GM19099 (cell line): ENCODE measurements around the gene C1GALT1C1L.

Experiments
- POLR2A ChIP-seq: IDR thresholded peaks from 3 replicates; pipeline ENCODE4 v1.6.1; 2011; ENCODE audit warnings: low read depth; ENCODE audit not compliant: insufficient read length; ENCODE audit errors: extremely low read depth

The C1GALT1C1L gene

GRCh38 chr2:43676322-43677050, at the start of gene C1GALT1C1L:
Gene C1GALT1C1L, minus strand, starts transcription at chr2:43676429. Its CDS starts 107 bp downstream, at chr2:43676322.
- no peak for TF ChIP-seq POLR2A

GRCh38 chr2:43725711-43726246, 49.5 kb upstream of the C1GALT1C1L start:
- no peak for TF ChIP-seq POLR2A

GRCh38 chr2:43724728-43725526, 48.7 kb upstream of the C1GALT1C1L start:
- no peak for TF ChIP-seq POLR2A

GRCh38 chr2:43718530-43719124, 42.4 kb upstream of the C1GALT1C1L start:
- TF ChIP-seq POLR2A: no peak

DNA sequence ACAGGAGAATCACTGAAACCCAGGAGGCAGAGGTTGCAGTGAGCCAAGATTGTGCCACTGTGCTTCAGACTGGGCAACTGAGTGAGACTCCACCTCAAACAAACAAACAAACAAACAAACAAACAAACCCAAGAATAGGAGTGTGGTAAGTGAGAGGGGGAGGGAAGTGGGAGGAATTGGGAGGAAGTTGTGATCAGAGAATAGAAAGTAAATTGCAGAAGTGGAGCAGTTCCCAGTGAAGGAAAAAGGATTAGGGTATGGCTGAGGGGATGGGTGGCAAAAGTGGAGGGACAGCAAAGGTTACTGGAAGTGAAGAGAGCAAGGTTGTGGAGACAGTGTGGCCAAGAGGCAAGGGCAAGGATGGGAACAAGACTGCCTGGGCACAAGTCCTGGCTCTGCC, 41.1 kb upstream of the C1GALT1C1L start:
- TF ChIP-seq POLR2A: no peak

DNA sequence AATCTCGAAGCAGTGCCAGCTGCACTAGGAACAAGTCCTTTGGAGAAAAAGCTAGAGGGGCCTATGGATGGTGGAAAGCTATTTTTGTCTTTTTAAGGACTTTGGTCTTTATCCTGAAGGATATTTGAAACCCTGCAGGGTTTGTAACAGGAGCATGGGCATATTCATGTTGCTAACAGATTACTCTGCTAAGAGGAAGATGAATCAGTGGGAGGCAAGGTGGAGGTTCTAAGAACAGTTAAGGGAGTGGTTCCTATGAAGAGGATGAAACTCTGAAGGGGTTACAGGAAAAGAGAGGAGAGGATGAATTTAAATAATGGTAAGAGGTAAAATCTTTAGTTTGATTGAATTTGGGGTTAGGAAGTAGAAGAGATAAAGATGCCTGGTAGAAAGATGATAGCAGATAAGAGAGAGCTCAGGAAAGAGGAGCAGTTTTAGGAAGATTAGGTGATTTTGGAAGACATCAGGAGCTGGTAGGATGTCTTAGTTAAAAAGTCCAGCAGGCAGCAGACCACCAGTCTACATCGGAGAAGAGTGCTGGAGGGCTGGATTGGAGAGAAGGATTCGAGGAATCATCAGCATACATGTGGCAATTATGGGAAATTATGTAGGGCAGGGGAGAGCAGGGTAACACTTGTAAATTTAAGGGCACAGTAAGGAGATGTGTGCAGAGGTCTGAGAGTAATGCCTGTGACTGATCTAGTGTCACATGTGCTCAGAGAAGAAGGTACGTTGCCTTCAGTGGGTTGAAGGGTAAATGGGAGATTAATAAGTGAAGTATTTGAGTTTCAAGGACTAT, 39.3 kb upstream of the C1GALT1C1L start:
- no peak for TF ChIP-seq POLR2A

GRCh38 chr2:43714164-43714563, 37.9 kb upstream of the C1GALT1C1L start:
- TF ChIP-seq POLR2A: no peak

GRCh38 chr2:43710866-43711265, 34.6 kb upstream of the C1GALT1C1L start:
- TF ChIP-seq POLR2A: no peak

- TF ChIP-seq POLR2A: no peak
Measured at GRCh38 chr2:43708891-43709290, 32.7 kb upstream of the C1GALT1C1L start.

DNA sequence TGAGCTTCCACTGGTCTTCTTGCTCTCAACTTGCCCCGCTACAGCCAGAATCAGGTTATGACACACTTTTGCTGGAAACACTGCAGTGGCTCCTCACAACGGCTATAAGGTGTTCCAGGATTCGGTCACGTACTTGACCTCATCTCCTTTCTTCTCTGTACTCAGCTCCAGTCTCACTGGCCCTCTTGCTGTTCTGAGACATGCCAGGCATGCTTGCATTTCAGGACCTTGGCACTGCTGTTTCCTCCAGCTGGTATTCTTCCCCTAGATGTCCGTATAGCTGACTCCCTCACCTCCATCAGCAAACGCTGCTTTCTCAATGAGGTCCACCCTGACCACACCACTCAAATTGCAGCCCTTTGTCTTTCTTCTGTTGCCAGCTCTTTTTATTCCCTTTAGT, 31.9 kb upstream of the C1GALT1C1L start:
- TF ChIP-seq POLR2A: no peak

DNA sequence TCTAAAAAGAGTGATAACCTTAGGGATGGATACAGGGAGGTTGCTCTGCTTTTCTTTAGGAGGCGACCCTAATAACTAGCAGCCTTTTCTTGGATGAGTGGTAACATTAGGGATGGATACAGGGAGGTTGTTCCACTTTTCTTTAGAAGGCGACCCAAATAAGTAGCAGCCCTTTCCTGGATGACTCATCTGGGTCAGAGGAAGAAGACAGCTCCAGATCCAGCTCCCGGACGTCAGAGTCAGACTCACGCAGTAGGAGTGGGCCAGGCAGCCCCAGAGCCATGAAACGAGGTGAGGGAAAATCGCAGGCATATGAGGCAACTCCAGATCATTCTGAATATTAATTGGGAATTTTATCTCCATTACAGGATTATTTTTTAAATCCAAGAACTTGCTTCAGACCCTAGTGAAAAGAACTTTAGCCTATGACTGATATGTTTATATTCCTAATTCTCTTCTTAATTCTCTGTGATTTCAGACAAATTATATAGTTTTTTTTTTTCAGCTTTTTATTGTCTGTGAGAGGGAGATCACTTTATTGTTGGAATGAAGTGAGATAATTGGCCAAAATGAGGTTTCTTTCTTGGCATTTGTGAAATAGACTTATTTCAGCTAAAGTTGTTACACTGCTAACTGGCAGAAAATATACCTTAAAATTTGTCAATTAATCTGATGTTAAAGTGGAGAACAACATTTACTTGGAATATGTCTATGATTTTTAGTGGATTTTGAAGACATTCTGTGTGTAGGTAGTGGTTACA, 31.2 kb upstream of the C1GALT1C1L start:
- TF ChIP-seq POLR2A: no peak

DNA sequence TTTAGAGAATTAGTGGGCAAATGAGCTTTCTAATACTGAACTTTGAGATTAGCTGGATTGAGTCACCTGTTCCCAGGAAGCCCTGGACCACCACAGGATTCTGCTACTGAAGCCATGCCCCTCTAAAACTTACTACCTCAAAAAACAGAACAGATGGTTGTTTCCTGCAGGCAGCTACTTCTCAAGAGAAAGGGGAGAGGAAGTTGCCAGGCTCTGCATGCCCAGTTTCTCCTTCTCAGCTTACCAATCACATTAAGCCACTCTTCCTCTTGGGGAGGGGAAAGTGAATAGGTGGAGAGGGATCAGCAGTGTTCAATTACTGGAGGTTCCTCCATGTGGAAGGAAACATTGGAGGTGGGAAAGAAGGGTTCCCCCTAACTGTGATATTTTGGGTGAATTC, 24.9 kb upstream of the C1GALT1C1L start:
- TF ChIP-seq POLR2A: no peak

- no peak for TF ChIP-seq POLR2A
Measured at GRCh38 chr2:43699761-43700160, 23.5 kb upstream of the C1GALT1C1L start.

GRCh38 chr2:43692428-43692994, 16.3 kb upstream of the C1GALT1C1L start:
- TF ChIP-seq POLR2A: no peak

DNA sequence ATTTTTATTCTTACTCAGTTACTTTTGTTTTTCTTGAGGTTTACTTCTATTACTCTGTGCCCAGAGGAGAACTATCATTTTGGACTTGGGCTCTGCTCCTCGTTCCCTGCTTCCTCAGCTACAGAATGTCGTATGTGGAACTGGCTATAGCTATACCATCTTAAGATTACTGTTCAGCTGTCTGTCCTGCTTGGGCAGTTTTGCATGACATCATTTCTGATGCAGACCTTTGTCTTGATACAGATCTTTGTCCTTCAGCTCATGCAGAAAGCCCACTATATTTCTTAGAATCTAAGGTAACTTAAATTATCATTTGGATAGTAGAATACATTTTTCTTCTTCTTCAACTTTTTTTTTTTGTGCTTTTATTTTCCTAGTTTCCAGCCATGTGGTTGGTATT, 13.8 kb upstream of the C1GALT1C1L start:
- TF ChIP-seq POLR2A: no peak
